H1 (cell line): ENCODE measurements around the gene ABHD16A. TPM values are rescaled to one million over a fixed set of nuclear protein-coding genes. Genes with fewer than 3 reads are reported as not detected.

Experiments used
- CTCF ChIA-PET: fragments of 300-600 bp; sonication (Branson Sonifier 250); formaldehyde crosslinking; loops from one replicate; lab custom pipeline; 2021; ENCODE audit not compliant: partially characterized antibody; lab: Charles Lee
- POLR2A ChIA-PET: fragments of 300-600 bp; sonication (Branson Sonifier 250); formaldehyde crosslinking; loops from one replicate; lab custom pipeline; 2021; ENCODE audit warnings: inconsistent platforms; ENCODE audit not compliant: partially characterized antibody; lab: Charles Lee
- DNase-seq, 2 experiments: peaks; one replicate each; pipeline versions ENCODE4 v3.0.0 to v3.0.0-alpha.2; 2010 to 2022; ENCODE audit warnings: low spot score in 2 of 2, low read depth in 1 of 2, mixed read lengths in 1 of 2
- FAIRE-seq: peaks from 2 replicates; lab custom pipeline; 2011; peaks lifted over from hg19 to GRCh38; lab: Jason Lieb, UNC
- H2AFZ ChIP-seq: 2 replicates; pipeline ENCODE4 v1.8.1; 2012; ENCODE audit warnings: low read length, inconsistent platforms
- H2AK5ac ChIP-seq: 2 replicates; pipeline ENCODE4 v1.6.1; 2013; ENCODE audit warnings: low read depth, low read length
- H2BK120ac ChIP-seq: replicated peaks from 2 replicates; pipeline ENCODE3; 2013; ENCODE audit warnings: low read depth, low read length, inconsistent platforms
- H2BK12ac ChIP-seq: 2 replicates; pipeline ENCODE4 v1.6.1; 2013; ENCODE audit warnings: low read depth, low read length
- H2BK15ac ChIP-seq: 2 replicates; pipeline ENCODE4 v1.6.1; 2013; ENCODE audit warnings: low read length
- H2BK20ac ChIP-seq: 2 replicates; pipeline ENCODE4 v1.6.1; 2013; ENCODE audit warnings: low read length
- H2BK5ac ChIP-seq: 2 replicates; pipeline ENCODE4 v1.6.1; 2013; ENCODE audit warnings: low read depth, low read length
- H3K14ac ChIP-seq: 2 replicates; pipeline ENCODE4 v1.6.1; 2013; ENCODE audit warnings: inconsistent platforms; ENCODE audit not compliant: insufficient read length
- H3K18ac ChIP-seq: 2 replicates; pipeline ENCODE4 v1.6.1; 2013; ENCODE audit warnings: low read length; ENCODE audit errors: extremely low read depth
- H3K23ac ChIP-seq: 2 replicates; pipeline ENCODE4 v1.6.1; 2013; ENCODE audit warnings: inconsistent platforms; ENCODE audit not compliant: insufficient read length
- H3K23me2 ChIP-seq: 2 replicates; pipeline ENCODE4 v1.6.1; 2013; ENCODE audit warnings: low read depth, low read length
- H3K27ac ChIP-seq: 2 replicates; pipeline ENCODE4 v1.6.1; 2011; ENCODE audit warnings: low read depth, low read length, inconsistent platforms
- H3K27me3 ChIP-seq, 4 experiments: replicated peaks in 1 of 4; 1 replicate in 1 of 4; 2 replicates in 3 of 4; pipeline versions ENCODE4 v1.6.1 to v1.8.1; 2011 to 2013; ENCODE audit warnings: low read length in 3 of 4, mild to moderate bottlenecking in 3 of 4, inconsistent platforms in 2 of 4, mixed read lengths in 2 of 4, moderate library complexity in 1 of 4; ENCODE audit not compliant: control insufficient read depth in 3 of 4, insufficient read depth in 3 of 4; ENCODE audit errors: extremely low read depth in 1 of 4
- H3K36me3 ChIP-seq, 4 experiments: 2 replicates each; pipeline versions ENCODE4 v1.6.1 to v1.8.1; 2011 to 2013; ENCODE audit warnings: mild to moderate bottlenecking in 4 of 4, low read length in 3 of 4, moderate library complexity in 2 of 4, control low read depth in 1 of 4, inconsistent platforms in 1 of 4; ENCODE audit not compliant: insufficient read depth in 4 of 4, control insufficient read depth in 2 of 4
- H3K4ac ChIP-seq: replicated peaks from 2 replicates; pipeline ENCODE3; 2013; ENCODE audit warnings: low read length, low read depth, mixed read lengths, inconsistent platforms; ENCODE audit not compliant: insufficient read length
- H3K4me1 ChIP-seq, 4 experiments: replicated peaks in 1 of 4; 1 replicate in 1 of 4; 2 replicates in 3 of 4; pipeline versions ENCODE4 v1.6.1 to v1.8.1; 2011 to 2013; ENCODE audit warnings: low read length in 3 of 4, inconsistent platforms in 2 of 4, mixed read lengths in 1 of 4; ENCODE audit not compliant: insufficient read depth in 4 of 4, control insufficient read depth in 3 of 4
- H3K4me2 ChIP-seq, 2 experiments: 2 replicates each; pipeline versions ENCODE4 v1.6.1 to v1.8.1; 2011 to 2013; ENCODE audit warnings: low read depth in 2 of 2, low read length in 2 of 2, control low read depth in 1 of 2, inconsistent platforms in 1 of 2, mild to moderate bottlenecking in 1 of 2; ENCODE audit not compliant: insufficient read depth in 1 of 2
- H3K4me3 ChIP-seq, 4 experiments: fragments of 200-600, 300-600 bp in 1 of 4; sonication (generic), shearing (Covaris generic), sonication (Bioruptor Twin) in 1 of 4; 2 replicates each; pipeline versions ENCODE4 v1.5.1 to v1.8.1; 2011 to 2016; ENCODE audit warnings: low read length in 4 of 4, low read depth in 3 of 4, control low read depth in 2 of 4, inconsistent platforms in 2 of 4, mild to moderate bottlenecking in 2 of 4, mixed read lengths in 1 of 4, moderate library complexity in 1 of 4; ENCODE audit not compliant: insufficient read depth in 2 of 4; ENCODE audit errors: extremely low read depth in 1 of 4
- H3K56ac ChIP-seq: replicated peaks from 2 replicates; pipeline ENCODE3; 2013; ENCODE audit warnings: low read depth, mild to moderate bottlenecking, mixed read lengths, low read length, inconsistent platforms; ENCODE audit not compliant: insufficient read length
- H3K79me1 ChIP-seq: 2 replicates; pipeline ENCODE4 v1.6.1; 2013; ENCODE audit warnings: low read depth, low read length, control low read depth
- H3K79me2 ChIP-seq, 2 experiments: 2 replicates each; pipeline versions ENCODE4 v1.6.1 to v1.8.1; 2012 to 2013; ENCODE audit warnings: low read length in 2 of 2, mild to moderate bottlenecking in 2 of 2, inconsistent platforms in 1 of 2; ENCODE audit not compliant: insufficient read depth in 2 of 2, control insufficient read depth in 1 of 2
- H3K9ac ChIP-seq, 4 experiments: replicated peaks in 1 of 4; 1 replicate in 1 of 4; 2 replicates in 3 of 4; pipeline versions ENCODE4 v1.6.1 to v1.8.1; 2011 to 2013; ENCODE audit warnings: low read depth in 3 of 4, low read length in 3 of 4, control low read depth in 2 of 4, mild to moderate bottlenecking in 2 of 4, moderate library complexity in 2 of 4, inconsistent platforms in 1 of 4; ENCODE audit errors: extremely low read depth in 1 of 4
- H3K9me3 ChIP-seq, 2 experiments: 2 replicates each; pipeline versions ENCODE4 v1.6.1 to v1.8.1; 2012 to 2013; ENCODE audit warnings: mild to moderate bottlenecking in 2 of 2, moderate library complexity in 2 of 2, control low read depth in 1 of 2, inconsistent platforms in 1 of 2, low read depth in 1 of 2, low read length in 1 of 2, mixed read lengths in 1 of 2; ENCODE audit not compliant: insufficient read depth in 2 of 2
- H4K20me1 ChIP-seq, 2 experiments: replicated peaks in 1 of 2; 2 replicates each; pipeline versions ENCODE3 to v1.8.1; 2011 to 2013; ENCODE audit warnings: inconsistent platforms in 2 of 2, low read length in 2 of 2, mild to moderate bottlenecking in 1 of 2; ENCODE audit not compliant: insufficient read depth in 2 of 2, control insufficient read depth in 1 of 2
- H4K5ac ChIP-seq: 2 replicates; pipeline ENCODE4 v1.6.1; 2013; ENCODE audit warnings: low read length, low read depth, mixed read lengths, inconsistent platforms; ENCODE audit not compliant: insufficient read length
- H4K8ac ChIP-seq: 2 replicates; pipeline ENCODE4 v1.8.0; 2013; ENCODE audit warnings: mild to moderate bottlenecking, moderate library complexity, low read length, inconsistent platforms; ENCODE audit not compliant: insufficient read depth; ENCODE audit errors: extremely low read depth
- H4K91ac ChIP-seq: replicated peaks from 2 replicates; pipeline ENCODE3; 2013; ENCODE audit warnings: low read length, mixed read lengths, inconsistent platforms; ENCODE audit not compliant: insufficient read length
- BCL11A ChIP-seq, 2 experiments: IDR thresholded peaks; one replicate each; pipeline ENCODE4 v1.6.1; 2011; ENCODE audit warnings: low read depth in 2 of 2, low read length in 2 of 2, mild to moderate bottlenecking in 2 of 2
- GABPA ChIP-seq: IDR thresholded peaks from 2 replicates; pipeline ENCODE4 v1.6.1; 2011; ENCODE audit warnings: mild to moderate bottlenecking, low read length, moderate library complexity, borderline replicate concordance; ENCODE audit not compliant: insufficient read depth
- NRF1 ChIP-seq: IDR thresholded peaks from 2 replicates; pipeline ENCODE4 v1.6.1; 2011; ENCODE audit warnings: mild to moderate bottlenecking, low read depth, low read length, improper control_type of control experiment
- PHF8 ChIP-seq: fragments of 200-600 bp; sonication (generic); conservative IDR thresholded peaks from 2 replicates; pipeline ENCODE4 v1.7.1; 2012; ENCODE audit warnings: low read depth, mild to moderate bottlenecking, inconsistent platforms, low read length, moderate library complexity
- POLR2AphosphoS5 ChIP-seq: IDR thresholded peaks from 2 replicates; pipeline ENCODE4 v1.6.1; 2011; ENCODE audit warnings: low read depth, low read length
- POU5F1 ChIP-seq: IDR thresholded peaks from 2 replicates; pipeline ENCODE4 v1.6.1; 2011; ENCODE audit warnings: low read depth, mild to moderate bottlenecking, low read length, moderate library complexity
- RNF2 ChIP-seq: fragments of 200-900, 300-1000 bp; sonication (generic); IDR thresholded peaks from 2 replicates; pipeline ENCODE4 v1.7.1; 2016; ENCODE audit warnings: borderline replicate concordance, low read depth, mild to moderate bottlenecking, antibody characterized with exemption, low read length; ENCODE audit not compliant: poor library complexity, severe bottlenecking; ENCODE audit errors: missing control alignments
- RXRA ChIP-seq: IDR thresholded peaks from 2 replicates; pipeline ENCODE4 v1.6.1; 2011; ENCODE audit warnings: low read depth, mild to moderate bottlenecking, low read length, moderate library complexity; ENCODE audit not compliant: insufficient read depth
- SP4 ChIP-seq: IDR thresholded peaks from 2 replicates; pipeline ENCODE4 v1.6.1; 2012; ENCODE audit warnings: low read length, inconsistent platforms
- USF2 ChIP-seq: IDR thresholded peaks from 2 replicates; pipeline ENCODE4 v1.6.1; 2011; ENCODE audit warnings: low read length, improper control_type of control experiment
- YY1 ChIP-seq: IDR thresholded peaks from 2 replicates; pipeline ENCODE4 v1.6.1; 2011; ENCODE audit warnings: low read depth, mild to moderate bottlenecking, low read length
- WGBS, 2 experiments: shearing (Covaris generic) in 1 of 2; methylation state at CpG; one replicate each; pipeline versions ENCODE4 v1.1.6 to v1.1.7; 2013 to 2015; ENCODE audit warnings: low lambda C conversion rate in 2 of 2, mixed read lengths in 2 of 2, inconsistent platforms in 1 of 2, low coverage in 1 of 2, missing lambda C conversion rate in 1 of 2; ENCODE audit not compliant: insufficient replicate concordance in 2 of 2, insufficient coverage in 1 of 2, insufficient read length in 1 of 2; ENCODE audit errors: extremely low coverage in 1 of 2, missing lambda C conversion rate in 1 of 2; 5-methylcytosine and 5-hydroxymethylcytosine counted together
- polyA plus RNA-seq, 7 experiments: library from polyadenylated mRNA; depleted of rRNA in 3 of 7; stranded (reverse) in 5 of 7; unstranded in 2 of 7; fragments of >200 nt in 5 of 7; fragments of 200-250 nt in 2 of 7; gene quantifications; 1 replicate in 5 of 7; 2 replicates in 1 of 7; 4 replicates in 1 of 7; pipeline versions ENCODE4 v1.2.1 to v1.2.3, GENCODE V29; 2011 to 2013; ENCODE audit warnings: missing spikeins in 2 of 7, mixed read lengths in 2 of 7
- total RNA-seq: library from RNA; stranded (reverse); fragmentation: NEBNext Ultra II Directional; extraction: Animal tissue kit (Norgen Biotek cat#: 25700); gene quantifications from 2 replicates; pipeline ENCODE4 v1.2.1, GENCODE V29; 2021

The ABHD16A gene
- total and polyA plus RNA-seq, 2 of the 8 experiments (the other 6 are each of a cell fraction or from before 2014, with no cell fraction given) = 32.9 to 40.2 TPM

- no peaks in the 10 kb centered on the region for H3K9me3 ChIP-seq
- H3K79me1 ChIP-seq = peaks cover 9% of the 10 kb centered on the region
- H2BK12ac ChIP-seq = no peak overlapping the region
- H3K79me2 ChIP-seq = peaks cover 4 to 38% of the 10 kb centered on the region in 2 experiments; a peak in 3 of 4 replicates
- H4K5ac ChIP-seq = no peak overlapping the region
- no peak overlapping the region for H4K8ac ChIP-seq
- H2BK5ac ChIP-seq = no peak overlapping the region
- ChIA-PET CTCF (interaction anchor here (0.7 to 5.2 kb wide), 9 partner anchors 9 to 141 kb away, joined by 3 to 38 read pairs (median 4); partner anchors contain the start of genes CSNK2B, GPANK1, LY6G5C and MSH5), POLR2A (interaction anchor here (0.7 to 25.5 kb wide), 11 partner anchors 9 to 180 kb away, joined by 3 to 883 read pairs (median 9); partner anchors contain the start of genes AIF1, C6orf47, CSNK2B and DDX39B)
- H3K4ac ChIP-seq = no peak overlapping the region
- 91% methylated on average over 8 of the region's 8 CpGs; no CpG with 5 or more reads in 1 of the 2 experiments for whole genome bisulfite sequencing, 2 experiments
- no peak overlapping the region for H4K91ac ChIP-seq
- no peak for DNase-seq
- H3K23me2 ChIP-seq = peaks cover 8% of the 10 kb centered on the region
- no peak overlapping the region for H2AK5ac ChIP-seq
- no peak overlapping the region for H3K14ac ChIP-seq
- no peak overlapping the region for H2BK15ac ChIP-seq
- no peak overlapping the region for H3K56ac ChIP-seq
- H3K4me1 ChIP-seq = peaks cover 0 to 8% (median 2%) of the 10 kb centered on the region in 4 experiments; a peak in 4 of 7 replicates
- no peak overlapping the region for H3K18ac ChIP-seq
- H3K36me3 ChIP-seq = peaks cover 0 to 7% (median 0%) of the 10 kb centered on the region in 4 experiments; a peak in 2 of 8 replicates
- no peak overlapping the region for H3K4me3 ChIP-seq
- H2AFZ ChIP-seq = no peak overlapping the region
- H3K9ac ChIP-seq = no peak overlapping the region
- H3K23ac ChIP-seq = no peak overlapping the region
- H3K27me3 ChIP-seq = no peaks in the 10 kb centered on the region
- H2BK120ac ChIP-seq = no peak overlapping the region
- H3K27ac ChIP-seq = no peak overlapping the region
- H2BK20ac ChIP-seq = no peak overlapping the region
- FAIRE-seq = no peak
- H4K20me1 ChIP-seq = peaks cover 0 to 5% of the 10 kb centered on the region in 2 experiments
- no peak overlapping the region for H3K4me2 ChIP-seq
- TF ChIP-seq RXRA (no peak), GABPA (no peak), POU5F1 (no peak), BCL11A (IDR thresholded peaks at IDR 0.05; ENCODE audit: low read depth in 2 of 2, low read length in 2 of 2) (no peak), SP4 (no peak), RNF2 (no peak), PHF8 (no peak), NRF1 (no peak), YY1 (no peak), POLR2AphosphoS5 (no peak), USF2 (no peak)
Measured at GRCh38 chr6:31654574-31655348, 48.4 kb downstream of the ABHD16A start.
